Central memory CD4-positive, alpha-beta T cell (primary cell): ENCODE results near the gene FBN1.

ENCODE experiments used
- DNase-seq: peaks from one replicate; pipeline ENCODE4 v3.0.0; 2022

FBN1 gene

GRCh38 chr15:48547286-48547685 lies 98.2 kb downstream of the FBN1 start:
- DNase-seq: no peak

- no peak for DNase-seq
These were observed 99.2 kb downstream of the FBN1 start for GRCh38 chr15:48546296-48546695.

DNA sequence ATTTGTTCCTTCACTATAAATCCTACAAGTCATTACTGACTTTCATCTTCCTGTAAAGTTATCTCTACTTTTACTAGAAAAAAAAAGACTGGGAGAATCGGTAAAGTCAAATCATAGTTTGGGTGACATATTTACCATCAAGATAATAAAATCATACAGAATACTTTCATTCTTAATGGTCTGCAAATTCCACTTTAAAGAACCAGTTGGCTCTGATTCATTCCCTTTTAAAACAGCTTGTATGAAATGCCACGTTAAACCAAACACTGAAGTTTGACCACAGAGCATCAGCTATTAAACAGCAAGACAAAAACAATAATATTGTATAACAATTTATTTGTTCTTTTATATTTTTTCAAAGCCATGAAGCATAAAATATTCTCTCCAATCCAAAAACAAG lies 100.7 kb downstream of the FBN1 start:
- DNase-seq: no peak

GRCh38 chr15:48541341-48542278 lies 103.9 kb downstream of the FBN1 start:
- no peak for DNase-seq

- DNase-seq: no peak
These were observed 104.8 kb downstream of the FBN1 start for GRCh38 chr15:48540756-48541155.

DNA sequence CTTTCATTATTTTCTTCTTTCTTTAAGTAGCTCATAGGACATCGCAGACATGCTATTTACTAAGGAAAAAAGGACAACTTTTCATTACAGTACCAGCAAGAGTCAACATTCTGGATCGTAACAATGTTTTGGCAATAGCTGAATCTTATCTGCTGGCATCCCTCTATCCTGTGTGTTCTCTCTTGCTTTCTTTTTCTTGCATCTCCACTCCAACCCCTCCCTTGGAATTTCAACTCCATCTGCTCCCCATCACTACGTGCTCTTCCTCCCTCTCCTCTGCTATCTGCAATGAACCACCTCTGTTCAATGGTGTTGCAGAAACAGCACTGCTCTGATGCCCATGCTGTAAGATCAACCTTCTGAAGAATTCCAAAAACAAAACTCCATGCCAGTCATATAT lies 106.6 kb downstream of the FBN1 start:
- no peak for DNase-seq

GRCh38 chr15:48537271-48538113 lies 108.0 kb downstream of the FBN1 start:
- no peak for DNase-seq

DNA sequence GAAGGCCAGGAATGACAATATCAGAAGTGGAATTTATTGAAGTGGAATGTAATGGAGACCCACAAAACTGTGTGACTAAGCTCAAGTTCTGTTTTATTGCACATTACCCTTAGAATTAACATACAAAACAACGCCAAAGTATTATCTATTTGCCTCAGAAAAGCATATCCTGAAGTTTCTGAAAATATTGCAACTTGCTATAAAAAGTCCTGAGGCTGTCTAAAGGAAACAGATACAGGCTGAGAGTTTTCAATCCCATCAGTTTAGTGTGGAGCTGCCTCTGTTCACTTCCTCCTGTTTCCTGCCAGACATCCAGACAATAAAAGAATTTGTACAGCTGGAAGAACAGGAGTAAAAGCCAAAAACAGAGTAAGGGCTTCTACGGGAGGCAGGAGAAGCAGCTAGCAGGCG lies 108.8 kb downstream of the FBN1 start:
- DNase-seq: no peak

DNA sequence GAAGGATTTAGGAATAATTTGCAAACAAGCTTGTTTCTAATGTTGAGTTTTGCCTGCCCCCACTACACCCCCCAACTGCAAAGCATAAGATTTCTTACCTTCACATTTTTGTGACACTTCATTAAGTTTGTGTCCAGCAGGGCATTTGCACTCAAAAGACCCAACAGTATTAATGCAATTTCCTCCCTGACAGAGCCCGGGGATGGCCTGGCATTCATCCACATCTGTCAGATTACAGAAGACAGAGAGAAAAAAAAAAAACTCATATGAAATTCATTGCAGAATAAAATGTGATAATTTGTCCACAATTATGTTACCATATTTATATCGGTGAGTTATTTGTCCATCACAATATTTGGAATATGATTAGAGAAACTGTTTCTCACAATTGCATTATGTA lies 111.5 kb downstream of the FBN1 start:
- no peak for DNase-seq

- no peak for DNase-seq
These were observed 112.6 kb downstream of the FBN1 start for GRCh38 chr15:48532946-48533345.

- no peak for DNase-seq
These were observed 115.0 kb downstream of the FBN1 start for GRCh38 chr15:48530528-48530927.

DNA sequence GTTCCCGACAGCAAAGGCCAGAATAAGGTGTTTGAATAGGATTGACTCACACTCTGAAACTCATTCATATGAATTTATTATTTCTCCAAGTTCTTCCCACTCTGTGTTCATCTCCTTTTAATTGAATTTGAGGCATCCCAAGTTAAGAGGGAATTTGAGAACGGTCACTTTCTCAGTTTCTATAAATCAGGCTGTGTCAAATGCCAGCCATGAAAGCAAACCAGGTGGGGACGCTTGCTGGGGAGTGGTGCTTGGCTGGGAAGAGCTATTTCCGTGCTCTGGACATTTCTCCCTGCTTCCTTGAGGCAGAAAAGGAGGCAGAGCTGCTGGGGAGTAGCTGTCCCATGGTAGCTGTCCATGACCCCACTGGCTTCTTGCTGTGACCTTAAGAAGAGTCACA lies 116.6 kb downstream of the FBN1 start:
- no peak for DNase-seq

DNA sequence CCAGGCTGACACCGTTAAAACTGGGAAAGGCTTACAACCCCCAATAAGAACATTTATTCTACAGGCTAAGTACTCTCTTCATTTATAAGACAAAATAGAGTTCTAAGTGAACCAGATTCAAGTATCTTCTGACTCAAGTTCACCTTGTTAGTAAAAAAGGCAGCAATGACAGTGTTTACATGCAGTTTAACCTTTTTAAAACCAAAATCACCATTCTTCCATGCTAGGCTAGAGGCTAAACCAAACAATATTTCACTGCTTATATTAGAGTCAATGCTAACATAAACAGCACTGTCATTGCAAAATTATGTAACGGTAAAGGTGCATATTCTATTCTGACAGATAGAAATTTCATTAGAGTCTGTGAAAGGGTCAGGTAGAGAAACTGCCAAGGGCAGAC lies 118.0 kb downstream of the FBN1 start:
- DNase-seq: no peak

GRCh38 chr15:48522911-48523310 lies 122.6 kb downstream of the FBN1 start:
- no peak for DNase-seq

- DNase-seq: no peak
These were observed 123.4 kb downstream of the FBN1 start for GRCh38 chr15:48522123-48522522.

DNA sequence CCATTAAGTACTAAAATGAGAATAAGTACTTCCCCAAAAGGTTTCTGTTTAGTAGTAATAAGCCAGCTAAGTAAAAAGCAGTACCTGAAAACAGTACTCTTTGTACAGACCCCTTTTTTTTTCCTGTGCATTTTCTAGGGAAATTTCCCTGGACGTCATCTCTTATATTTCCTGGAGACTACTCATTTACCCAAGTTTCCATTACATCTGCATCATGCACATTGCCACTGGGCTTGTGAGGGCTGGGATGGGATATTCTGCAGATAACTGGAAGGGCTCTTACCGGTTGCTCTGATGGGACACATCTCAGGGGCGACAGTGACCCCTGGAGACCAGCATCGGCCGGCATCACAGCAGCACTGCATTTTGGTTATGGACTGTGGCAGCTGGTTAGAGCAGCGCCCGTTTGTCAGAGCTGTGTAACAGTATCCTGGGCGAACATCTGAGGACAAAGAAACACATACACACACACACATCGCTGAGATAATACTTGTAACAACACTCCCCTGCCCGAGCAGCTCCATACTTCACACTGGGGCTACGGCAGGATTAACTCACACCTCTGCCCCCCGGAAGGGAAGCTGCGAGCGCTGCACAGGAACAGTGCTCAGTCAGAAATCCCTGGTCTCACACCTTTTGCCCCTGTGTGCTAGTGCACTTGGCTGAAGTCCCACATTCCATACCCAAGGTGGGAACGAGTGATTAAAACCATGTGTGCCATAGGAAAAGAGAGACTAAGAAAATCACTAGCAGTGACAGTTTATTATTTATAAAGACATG lies 124.9 kb downstream of the FBN1 start:
- DNase-seq: no peak

DNA sequence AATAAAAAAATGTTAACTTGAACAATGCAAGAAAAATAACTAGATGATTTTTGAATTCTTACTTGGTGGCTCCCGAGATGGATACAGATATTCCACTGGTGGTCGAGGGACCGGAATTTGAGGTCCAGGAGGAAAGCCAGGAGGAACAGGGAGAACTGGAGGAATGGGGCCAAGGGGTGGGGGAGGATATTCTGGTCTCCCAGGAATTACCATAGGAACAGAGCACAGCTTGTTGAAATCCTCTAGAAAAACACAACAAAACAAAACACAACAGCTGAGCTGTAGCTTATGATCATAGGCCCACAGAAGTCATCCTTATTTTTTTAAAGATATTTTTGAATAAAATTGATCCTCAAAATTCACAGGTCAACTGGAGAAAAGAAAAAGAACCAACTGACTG lies 129.4 kb downstream of the FBN1 start:
- DNase-seq: no peak

- no peak for DNase-seq
These were observed 130.0 kb downstream of the FBN1 start for GRCh38 chr15:48515500-48515899.

DNA sequence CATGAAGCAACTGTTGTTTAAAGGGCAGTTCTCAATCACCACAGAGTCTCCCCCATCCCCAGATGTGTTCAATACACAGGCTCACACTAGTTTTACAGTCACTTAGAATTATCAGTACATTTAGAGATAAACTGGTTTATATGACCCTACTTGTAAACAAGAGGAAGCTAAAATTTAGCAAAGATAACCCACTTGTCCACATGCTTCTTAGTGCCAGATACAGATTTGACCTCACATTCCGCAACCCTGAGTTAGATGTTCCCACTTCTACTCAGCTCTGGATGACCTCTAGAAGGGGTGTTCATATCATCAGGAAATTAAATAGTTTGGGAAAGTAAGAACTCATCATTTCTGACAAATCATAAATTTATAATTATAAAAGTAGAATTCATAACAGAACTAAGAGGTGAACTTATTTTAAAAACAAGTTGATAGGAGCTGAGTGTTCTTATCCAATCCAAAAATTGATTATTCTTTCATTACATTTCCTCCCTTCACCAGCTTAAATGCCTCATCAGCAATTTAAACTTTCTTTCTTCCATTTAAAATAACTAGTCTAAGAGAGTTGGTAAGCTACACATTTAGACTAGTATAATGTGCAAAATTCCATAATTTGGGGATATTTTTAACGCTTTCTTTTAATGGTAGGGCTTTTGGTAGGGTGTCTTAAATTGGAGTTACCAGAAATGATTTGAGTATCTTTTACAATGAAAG lies 131.2 kb downstream of the FBN1 start:
- no peak for DNase-seq

DNA sequence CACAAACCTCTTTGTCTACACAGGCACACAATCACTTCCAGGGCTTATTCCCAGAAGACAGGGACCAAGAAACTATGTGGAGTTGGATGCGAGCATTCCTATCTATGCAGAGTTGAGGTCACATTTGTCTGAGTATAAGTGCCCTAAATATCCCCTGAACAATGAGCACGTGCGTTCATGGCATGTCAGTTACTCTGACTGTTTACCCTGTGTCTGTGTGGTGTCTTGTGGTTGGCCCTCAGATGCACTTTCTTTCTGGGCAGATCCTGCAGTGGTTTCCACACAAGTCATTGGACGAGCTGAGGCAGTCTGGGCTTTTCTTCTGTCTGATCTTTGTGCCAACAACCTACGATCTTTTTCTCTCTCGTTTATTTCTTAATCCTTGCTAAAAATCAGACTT lies 134.5 kb downstream of the FBN1 start:
- DNase-seq: no peak

- DNase-seq: no peak
These were observed 138.0 kb downstream of the FBN1 start for GRCh38 chr15:48507416-48508065.

DNA sequence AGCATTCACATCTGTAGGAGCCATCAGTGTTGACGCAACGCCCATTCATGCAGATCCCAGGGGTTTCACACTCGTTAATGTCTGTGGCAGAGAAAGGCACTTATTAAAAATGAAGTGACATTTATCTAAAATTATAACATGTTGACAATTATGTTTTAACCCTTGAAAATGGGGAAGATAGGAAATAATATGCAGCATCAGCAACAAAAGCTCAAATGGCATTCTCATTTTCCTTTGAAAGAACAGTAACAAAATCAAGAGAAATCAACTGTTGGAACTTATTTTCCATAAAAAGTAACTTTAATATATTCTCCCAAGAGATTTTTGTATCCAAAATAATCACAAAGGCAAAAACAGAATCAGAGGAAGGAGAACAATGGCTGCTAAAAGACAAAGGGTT lies 140.4 kb downstream of the FBN1 start:
- no peak for DNase-seq
